HUES6 (cell line): ENCODE results near the gene IQCF6.

Experiments used
- H3K27ac ChIP-seq: 2 replicates; pipeline ENCODE4 v1.7.0; 2013; ENCODE audit warnings: low read depth, mild to moderate bottlenecking, low read length, inconsistent platforms
- H3K27me3 ChIP-seq: 2 replicates; pipeline ENCODE4 v1.6.1; 2013; ENCODE audit warnings: low read length; ENCODE audit not compliant: control insufficient read depth, insufficient read depth
- H3K36me3 ChIP-seq: 2 replicates; pipeline ENCODE4 v1.6.1; 2013; ENCODE audit warnings: low read length; ENCODE audit not compliant: control insufficient read depth, insufficient read depth
- H3K4me1 ChIP-seq: 2 replicates; pipeline ENCODE4 v1.6.1; 2013; ENCODE audit warnings: low read length; ENCODE audit not compliant: control insufficient read depth, insufficient read depth
- H3K4me3 ChIP-seq: 2 replicates; pipeline ENCODE4 v1.5.1; 2013; ENCODE audit warnings: low read depth, low read length
- H3K9ac ChIP-seq: one replicate; pipeline ENCODE4 v1.6.1; 2013; ENCODE audit warnings: mild to moderate bottlenecking, low read length
- H3K9me3 ChIP-seq: 2 replicates; pipeline ENCODE4 v1.6.1; 2013; ENCODE audit warnings: low read depth, low read length; ENCODE audit not compliant: control insufficient read depth, insufficient read depth

Gene IQCF6

GRCh38 chr3:51779137-51779536 is at the start of gene IQCF6:
TSS of gene IQCF6 (minus strand) at chr3:51779237. CDS start at chr3:51779224, 13 bp downstream.
- no peaks in the 10 kb centered on the region for H3K9me3 ChIP-seq
- no peaks in the 10 kb centered on the region for H3K4me1 ChIP-seq
- no peak within 1 kb of the TSS for H3K27ac ChIP-seq
- no peak within 1 kb of the TSS for H3K4me3 ChIP-seq
- H3K9ac ChIP-seq = no peak within 1 kb of the TSS
- no peaks in the 10 kb centered on the region for H3K27me3 ChIP-seq
- no peaks in the 10 kb centered on the region for H3K36me3 ChIP-seq

GRCh38 chr3:51828297-51828696 is 49.3 kb upstream of the IQCF6 start:
- H3K4me1 ChIP-seq = no peaks in the 10 kb centered on the region
- no peak overlapping the region for H3K27ac ChIP-seq
- H3K4me3 ChIP-seq = no peak overlapping the region
- H3K9ac ChIP-seq = no peak overlapping the region
- no peaks in the 10 kb centered on the region for H3K36me3 ChIP-seq
- H3K9me3 ChIP-seq = peaks cover 19% of the 10 kb centered on the region
- H3K27me3 ChIP-seq = no peaks in the 10 kb centered on the region

- Histone ChIP-seq H3K27ac (no peak overlapping the region), H3K9me3 (no peaks in the 10 kb centered on the region), H3K27me3 (no peaks in the 10 kb centered on the region), H3K4me3 (no peak overlapping the region), H3K9ac (no peak overlapping the region), H3K36me3 (no peaks in the 10 kb centered on the region), H3K4me1 (no peaks in the 10 kb centered on the region)
Measured at GRCh38 chr3:51819709-51820406, 40.8 kb upstream of the IQCF6 start.

GRCh38 chr3:51819151-51819550 is 40.1 kb upstream of the IQCF6 start:
- Histone ChIP-seq H3K9me3 (no peaks in the 10 kb centered on the region), H3K4me3 (no peak overlapping the region), H3K36me3 (no peaks in the 10 kb centered on the region)

GRCh38 chr3:51817375-51817774 is 38.3 kb upstream of the IQCF6 start:
- H3K36me3 ChIP-seq = no peaks in the 10 kb centered on the region
- no peaks in the 10 kb centered on the region for H3K4me1 ChIP-seq
- H3K27ac ChIP-seq = no peak overlapping the region
- H3K9me3 ChIP-seq = no peaks in the 10 kb centered on the region
- no peak overlapping the region for H3K4me3 ChIP-seq
- H3K9ac ChIP-seq = no peak overlapping the region
- no peaks in the 10 kb centered on the region for H3K27me3 ChIP-seq

More at GRCh38 chr3:51819151-51819550, 40.1 kb upstream of the IQCF6 start:
- H3K27ac ChIP-seq = no peak overlapping the region
- H3K9ac ChIP-seq = no peak overlapping the region
- H3K27me3 ChIP-seq = no peaks in the 10 kb centered on the region
- H3K4me1 ChIP-seq = no peaks in the 10 kb centered on the region

- no peaks in the 10 kb centered on the region for H3K9me3 ChIP-seq
- H3K27ac ChIP-seq = no peak overlapping the region
- H3K4me3 ChIP-seq = no peak overlapping the region
- no peak overlapping the region for H3K9ac ChIP-seq
- H3K4me1 ChIP-seq = no peaks in the 10 kb centered on the region
- no peaks in the 10 kb centered on the region for H3K36me3 ChIP-seq
- no peaks in the 10 kb centered on the region for H3K27me3 ChIP-seq
Measured at GRCh38 chr3:51816723-51817122, 37.7 kb upstream of the IQCF6 start.

GRCh38 chr3:51815614-51816013 is 36.6 kb upstream of the IQCF6 start:
- Histone ChIP-seq H3K27ac (no peak overlapping the region), H3K36me3 (no peaks in the 10 kb centered on the region), H3K27me3 (no peaks in the 10 kb centered on the region), H3K4me1 (no peaks in the 10 kb centered on the region), H3K4me3 (no peak overlapping the region), H3K9me3 (no peaks in the 10 kb centered on the region), H3K9ac (no peak overlapping the region)

GRCh38 chr3:51814034-51814433 is 35.0 kb upstream of the IQCF6 start:
- Histone ChIP-seq H3K27me3 (no peaks in the 10 kb centered on the region), H3K9me3 (0 out of 2 replicates have a peak, but pooled peaks cover under 1% of the 10 kb centered on the region), H3K4me3 (no peak overlapping the region), H3K27ac (no peak overlapping the region), H3K36me3 (no peaks in the 10 kb centered on the region), H3K9ac (no peak overlapping the region), H3K4me1 (no peaks in the 10 kb centered on the region)

- H3K27me3 ChIP-seq = no peaks in the 10 kb centered on the region
- H3K9me3 ChIP-seq = 0 out of 2 replicates have a peak, but pooled peaks cover 3% of the 10 kb centered on the region
- H3K4me1 ChIP-seq = no peaks in the 10 kb centered on the region
- H3K9ac ChIP-seq = no peak overlapping the region
- no peak overlapping the region for H3K4me3 ChIP-seq
- no peak overlapping the region for H3K27ac ChIP-seq
- H3K36me3 ChIP-seq = no peaks in the 10 kb centered on the region
Measured at GRCh38 chr3:51813539-51813938, 34.5 kb upstream of the IQCF6 start.

GRCh38 chr3:51808934-51809333 is 29.9 kb upstream of the IQCF6 start:
- H3K4me1 ChIP-seq = no peaks in the 10 kb centered on the region
- H3K27ac ChIP-seq = no peak overlapping the region
- peaks cover 3% of the 10 kb centered on the region; the same call in 1 of the 2 replicates for H3K9me3 ChIP-seq
- H3K9ac ChIP-seq = no peak overlapping the region
- H3K27me3 ChIP-seq = no peaks in the 10 kb centered on the region
- no peaks in the 10 kb centered on the region for H3K36me3 ChIP-seq
- no peak overlapping the region for H3K4me3 ChIP-seq

GRCh38 chr3:51802106-51802703 is 23.2 kb upstream of the IQCF6 start:
- Histone ChIP-seq H3K27me3 (no peaks in the 10 kb centered on the region), H3K4me3 (no peak overlapping the region), H3K4me1 (peaks cover 46% of the 10 kb centered on the region), H3K27ac (no peak overlapping the region), H3K9ac (peak overlapping the region; percentile 52), H3K9me3 (no peaks in the 10 kb centered on the region), H3K36me3 (no peaks in the 10 kb centered on the region)
